HG02943 (cell line): ENCODE measurements around the gene ABHD15.

Experiments used
- ATAC-seq: cut with Tn5 transposase; IDR thresholded peaks from one replicate; pipeline ENCODE4 v1.9.1; 2021; ENCODE audit warnings: mild to moderate bottlenecking, low read depth, moderate library complexity; ENCODE audit not compliant: unreplicated experiment

ABHD15 gene, protein sequence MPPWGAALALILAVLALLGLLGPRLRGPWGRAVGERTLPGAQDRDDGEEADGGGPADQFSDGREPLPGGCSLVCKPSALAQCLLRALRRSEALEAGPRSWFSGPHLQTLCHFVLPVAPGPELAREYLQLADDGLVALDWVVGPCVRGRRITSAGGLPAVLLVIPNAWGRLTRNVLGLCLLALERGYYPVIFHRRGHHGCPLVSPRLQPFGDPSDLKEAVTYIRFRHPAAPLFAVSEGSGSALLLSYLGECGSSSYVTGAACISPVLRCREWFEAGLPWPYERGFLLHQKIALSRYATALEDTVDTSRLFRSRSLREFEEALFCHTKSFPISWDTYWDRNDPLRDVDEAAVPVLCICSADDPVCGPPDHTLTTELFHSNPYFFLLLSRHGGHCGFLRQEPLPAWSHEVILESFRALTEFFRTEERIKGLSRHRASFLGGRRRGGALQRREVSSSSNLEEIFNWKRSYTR

DNA sequence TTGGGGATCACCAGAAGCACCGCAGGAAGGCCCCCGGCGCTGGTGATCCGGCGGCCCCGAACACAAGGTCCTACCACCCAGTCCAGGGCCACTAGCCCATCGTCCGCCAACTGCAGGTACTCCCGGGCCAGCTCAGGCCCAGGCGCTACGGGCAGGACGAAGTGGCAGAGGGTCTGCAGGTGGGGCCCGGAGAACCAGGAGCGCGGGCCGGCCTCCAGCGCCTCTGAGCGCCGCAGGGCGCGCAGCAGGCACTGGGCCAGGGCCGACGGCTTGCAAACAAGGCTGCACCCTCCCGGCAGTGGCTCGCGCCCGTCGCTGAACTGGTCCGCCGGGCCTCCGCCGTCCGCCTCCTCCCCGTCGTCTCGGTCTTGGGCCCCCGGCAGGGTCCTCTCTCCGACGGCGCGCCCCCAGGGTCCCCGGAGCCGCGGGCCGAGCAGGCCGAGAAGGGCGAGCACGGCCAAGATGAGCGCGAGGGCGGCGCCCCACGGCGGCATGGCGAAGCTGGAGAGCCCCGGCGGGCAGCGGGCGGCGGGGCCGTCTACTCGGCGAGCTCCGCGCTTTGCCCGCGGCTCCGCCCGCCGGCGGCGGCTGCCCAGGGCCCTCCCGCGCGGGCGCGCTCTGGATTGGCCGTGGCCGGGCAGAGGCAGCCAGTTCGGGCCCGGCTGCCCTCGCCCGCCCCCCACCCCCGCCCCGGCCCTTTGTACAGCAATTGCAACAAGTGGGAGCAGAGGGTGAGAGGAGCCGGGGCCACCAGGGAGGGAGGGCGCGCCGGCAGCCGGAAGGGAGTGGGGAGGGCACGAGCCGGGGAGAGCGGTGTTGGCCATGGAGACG lies at the start of gene ABHD15:
TSS of gene ABHD15 (minus strand) at position 565 of the 831 bp plus-strand sequence. CDS start at position 494, 71 bp downstream.
- ATAC-seq = no peak

- ATAC-seq = no peak
Observed at GRCh38 chr17:29615492-29616299, 48.9 kb upstream of the ABHD15 start.

DNA sequence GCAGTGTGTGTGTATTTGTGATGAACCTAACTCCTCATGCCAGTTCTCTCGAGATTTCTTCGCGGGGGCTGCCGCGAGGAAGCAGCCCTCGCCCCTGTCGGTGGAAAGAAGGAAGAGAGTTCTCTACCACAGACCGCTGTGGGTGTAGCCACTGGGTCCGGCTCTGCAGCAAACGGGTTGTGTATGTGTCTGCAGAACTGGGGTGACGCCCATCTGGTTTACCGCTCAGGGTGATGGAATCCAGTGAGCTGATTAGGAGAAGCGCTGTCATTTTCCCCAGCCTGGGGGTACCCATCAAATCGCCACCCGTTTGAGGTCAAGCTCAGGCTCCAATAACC lies 48.2 kb upstream of the ABHD15 start:
- ATAC-seq = no peak

DNA sequence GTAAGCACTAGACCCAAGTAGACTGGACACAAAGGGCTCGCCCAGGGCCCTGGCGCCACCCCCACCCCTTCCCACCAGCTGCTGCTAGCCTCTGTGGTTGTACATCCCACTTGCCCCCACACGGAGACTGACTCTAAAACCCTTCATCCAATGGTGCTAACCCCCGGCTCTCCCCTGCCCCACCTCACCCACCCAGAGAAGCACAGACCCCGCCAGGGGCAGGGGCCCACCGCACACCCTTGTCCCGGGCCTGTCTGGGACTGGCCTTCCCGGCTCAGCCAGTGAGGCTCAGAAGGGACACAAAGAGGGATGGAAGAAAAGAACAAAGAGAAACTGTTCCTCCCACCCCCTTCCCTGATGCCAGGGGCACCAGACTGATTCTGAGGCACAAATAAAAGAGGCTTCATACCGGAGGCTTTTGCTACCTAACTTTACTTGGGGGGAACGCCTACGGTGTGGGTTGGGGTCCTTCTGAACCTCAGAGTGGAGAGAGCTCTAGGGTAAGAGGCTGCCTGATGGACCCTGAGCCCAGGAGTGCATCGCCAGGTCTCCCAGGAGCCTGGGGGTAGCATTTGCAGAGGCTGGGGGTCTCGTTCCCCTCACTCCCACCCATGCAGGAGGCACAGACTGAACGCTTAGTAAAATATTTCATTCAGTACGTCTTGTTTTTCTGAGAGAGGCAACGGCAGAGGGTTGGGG lies 47.7 kb upstream of the ABHD15 start:
- ATAC-seq = no peak

GRCh38 chr17:29613856-29614255 lies 47.0 kb upstream of the ABHD15 start:
- no peak for ATAC-seq

- ATAC-seq = no peak
Observed at GRCh38 chr17:29613352-29613837, 46.6 kb upstream of the ABHD15 start.

DNA sequence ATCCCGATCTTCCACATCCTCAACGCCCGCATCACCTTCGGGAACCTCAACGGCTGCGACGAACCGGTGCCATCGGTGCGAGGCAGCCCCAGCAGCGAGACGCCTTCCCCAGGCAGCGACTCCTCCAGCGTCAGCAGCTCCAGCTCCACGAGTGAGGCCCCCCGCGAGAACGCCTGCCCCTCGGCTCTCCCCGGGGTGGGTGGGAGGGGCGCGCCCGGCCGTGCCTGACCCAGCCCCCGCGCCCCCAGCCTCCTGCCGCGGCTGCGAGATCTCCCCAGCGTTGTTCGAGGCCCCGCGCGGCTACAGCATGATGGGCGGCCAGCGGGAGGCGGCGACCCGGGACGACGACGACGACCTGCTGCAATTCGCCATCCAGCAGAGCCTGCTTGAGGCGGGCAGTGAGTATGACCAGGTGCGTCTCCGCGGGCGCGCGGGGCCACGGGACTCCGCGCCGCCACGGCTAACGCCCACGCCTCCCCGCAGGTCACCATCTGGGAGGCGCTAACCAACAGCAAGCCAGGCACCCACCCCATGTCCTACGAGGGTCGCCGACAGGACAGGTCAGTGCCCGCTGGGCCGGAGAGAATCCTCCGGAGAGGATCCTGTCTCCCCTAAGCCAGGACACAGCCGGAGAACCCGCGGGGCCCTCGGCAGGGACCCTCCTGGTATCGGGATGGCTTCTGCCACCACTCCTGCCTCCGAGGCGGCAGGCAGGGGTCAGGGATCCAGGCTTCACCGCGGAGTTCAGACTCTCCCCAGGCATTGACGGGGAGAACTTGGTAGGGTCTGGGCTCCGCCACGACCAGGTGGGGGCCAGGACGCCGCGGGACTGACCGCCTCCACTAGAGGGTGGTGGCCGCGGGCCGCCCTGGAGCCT lies 45.8 kb upstream of the ABHD15 start:
- no peak for ATAC-seq

- no peak for ATAC-seq
Observed at GRCh38 chr17:29612094-29612403, 45.2 kb upstream of the ABHD15 start.

GRCh38 chr17:29611351-29612093 lies 44.7 kb upstream of the ABHD15 start:
- no peak for ATAC-seq

- ATAC-seq = no peak
Observed at GRCh38 chr17:29610395-29610794, 43.6 kb upstream of the ABHD15 start.

DNA sequence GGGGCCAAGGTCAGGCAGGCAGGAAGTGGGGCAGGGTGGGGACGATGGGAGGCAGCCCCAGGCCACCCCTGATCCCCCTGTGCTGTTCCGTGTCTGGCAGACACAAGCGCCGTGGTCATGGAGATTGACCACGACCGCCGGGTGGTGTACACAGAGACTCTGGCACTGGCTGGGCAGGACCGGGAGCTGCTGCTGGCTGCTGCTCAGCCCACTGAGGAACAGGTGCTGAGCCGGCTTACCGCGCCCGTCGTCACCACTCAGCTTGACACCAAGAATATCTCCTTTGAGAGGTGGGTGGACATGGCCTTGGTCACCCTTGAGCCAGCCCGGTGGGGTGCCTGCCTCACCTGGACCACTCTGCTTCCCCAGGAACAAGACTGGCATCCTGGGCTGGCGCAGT lies 42.1 kb upstream of the ABHD15 start:
- ATAC-seq = no peak

GRCh38 chr17:29607557-29608195 lies 40.8 kb upstream of the ABHD15 start:
- no peak for ATAC-seq

GRCh38 chr17:29603109-29603674 lies 36.4 kb upstream of the ABHD15 start:
- no peak for ATAC-seq

- no peak for ATAC-seq
Observed at GRCh38 chr17:29597361-29598172, 30.7 kb upstream of the ABHD15 start.

DNA sequence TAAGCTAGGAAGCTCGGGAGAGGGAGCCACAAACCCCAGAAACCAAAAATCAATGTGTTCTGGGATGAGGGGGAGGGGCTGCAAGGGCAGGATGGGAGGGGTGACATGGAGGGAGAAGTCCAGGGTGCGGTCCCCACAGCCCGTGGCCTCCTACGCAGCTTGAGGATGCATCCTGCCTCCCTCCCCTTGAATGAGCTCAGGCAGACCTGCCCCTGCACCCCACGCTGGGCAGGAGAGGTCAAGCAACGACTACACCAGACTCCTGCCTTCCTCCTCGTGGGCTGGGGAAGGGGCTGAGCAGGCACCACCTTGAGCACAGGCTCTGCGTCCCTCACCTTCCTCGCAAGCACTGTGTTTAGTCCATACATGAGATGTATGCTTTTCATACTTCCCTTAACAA lies 30.0 kb upstream of the ABHD15 start:
- no peak for ATAC-seq

- no peak for ATAC-seq
Observed at GRCh38 chr17:29595943-29596774, 29.3 kb upstream of the ABHD15 start.
